GM21619 (cell line): ENCODE results near the gene PREX1.

Experiments
- ATAC-seq: cut with Tn5 transposase; IDR thresholded peaks from one replicate; pipeline ENCODE4 v1.9.1; 2021; ENCODE audit not compliant: unreplicated experiment

PREX1 gene

GRCh38 chr20:48685300-48685699 is 142.5 kb downstream of the PREX1 start:
- ATAC-seq, result no peak

- ATAC-seq, result no peak
These were observed 143.2 kb downstream of the PREX1 start for GRCh38 chr20:48684501-48685041.

GRCh38 chr20:48683467-48684175 is 144.2 kb downstream of the PREX1 start:
- ATAC-seq, result no peak

GRCh38 chr20:48682529-48683363 is 145.1 kb downstream of the PREX1 start:
- ATAC-seq, result no peak

GRCh38 chr20:48681873-48682426 is 145.8 kb downstream of the PREX1 start:
- no peak for ATAC-seq

GRCh38 chr20:48681201-48681872 is 146.5 kb downstream of the PREX1 start:
- no peak for ATAC-seq

- ATAC-seq, result no peak
These were observed 147.1 kb downstream of the PREX1 start for GRCh38 chr20:48680650-48681049.

GRCh38 chr20:48679599-48679998 is 148.2 kb downstream of the PREX1 start:
- no peak for ATAC-seq

GRCh38 chr20:48679011-48679410 is 148.8 kb downstream of the PREX1 start:
- ATAC-seq, result no peak

GRCh38 chr20:48678421-48678820 is 149.4 kb downstream of the PREX1 start:
- no peak for ATAC-seq

GRCh38 chr20:48676795-48677460 is 150.9 kb downstream of the PREX1 start:
- ATAC-seq, result no peak

- ATAC-seq, result no peak
These were observed 151.7 kb downstream of the PREX1 start for GRCh38 chr20:48676125-48676524.

GRCh38 chr20:48674461-48674860 is 153.3 kb downstream of the PREX1 start:
- no peak for ATAC-seq

- no peak for ATAC-seq
These were observed 154.3 kb downstream of the PREX1 start for GRCh38 chr20:48673507-48673906.

- no peak for ATAC-seq
These were observed 155.5 kb downstream of the PREX1 start for GRCh38 chr20:48672324-48672723.

- no peak for ATAC-seq
These were observed 156.7 kb downstream of the PREX1 start for GRCh38 chr20:48671141-48671540.

- ATAC-seq, result no peak
These were observed 157.7 kb downstream of the PREX1 start for GRCh38 chr20:48669946-48670605.

- ATAC-seq, result no peak
These were observed 159.3 kb downstream of the PREX1 start for GRCh38 chr20:48668451-48668946.

- no peak for ATAC-seq
These were observed 159.8 kb downstream of the PREX1 start for GRCh38 chr20:48667889-48668413.

- ATAC-seq, result no peak
These were observed 160.3 kb downstream of the PREX1 start for GRCh38 chr20:48667481-48667880.
